DMS114 treated with DMSO at 0.1 percent for 48 hours (cell line): ENCODE measurements around the gene SLC19A3.
"Not testable (repeated sequence)": the region's sequence is repeated elsewhere in the genome, so short reads cannot be mapped to it uniquely, and the experiment has no call there.

Source experiments
- DNase-seq: peaks from one replicate; lab custom pipeline; 2025; ENCODE audit not compliant: unreplicated experiment; lab: John Stamatoyannopoulos, UW

The SLC19A3 gene

GRCh38 chr2:227717687-227718567, at the start of gene SLC19A3:
TSS of gene SLC19A3 (minus strand) at chr2:227718028. CDS start at chr2:227702318, 15,710 bp downstream.
- peak; percentile 41 for DNase-seq

- peak; percentile 30 for DNase-seq
Measured at GRCh38 chr2:227766373-227766883, 48.6 kb upstream of the SLC19A3 start.

DNA sequence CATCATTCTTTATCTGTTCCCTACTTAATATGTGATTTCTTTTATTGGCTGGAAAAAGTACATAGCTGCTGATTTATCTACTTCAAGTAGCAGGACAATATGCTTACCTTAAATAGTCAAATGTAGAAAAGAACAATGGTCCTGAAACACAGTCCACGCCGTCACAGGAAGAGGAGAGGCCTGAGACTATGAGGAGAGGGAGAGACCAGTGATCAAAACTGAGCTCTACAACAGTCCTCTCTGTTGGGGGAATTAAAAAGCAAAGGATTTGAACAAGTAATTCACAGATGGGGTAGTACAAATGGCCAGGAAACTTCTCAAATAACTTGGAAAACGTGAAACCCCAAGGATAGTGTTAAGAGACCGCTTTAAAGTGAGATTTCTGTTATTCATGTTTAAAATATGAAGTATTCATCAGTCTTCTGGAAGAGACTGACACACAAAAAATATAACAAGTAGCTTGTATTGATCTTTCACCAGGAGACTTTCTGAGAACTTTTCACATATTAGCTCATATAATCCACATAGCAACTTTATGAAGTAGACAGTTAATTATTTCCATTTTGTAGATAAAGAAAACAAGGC, 48.1 kb upstream of the SLC19A3 start:
- DNase-seq, result no peak

GRCh38 chr2:227761740-227762476, 44.1 kb upstream of the SLC19A3 start:
- no peak for DNase-seq

- no peak for DNase-seq
Measured at GRCh38 chr2:227759411-227760118, 41.7 kb upstream of the SLC19A3 start.

GRCh38 chr2:227756261-227756660, 38.4 kb upstream of the SLC19A3 start:
- not testable (repeated sequence) for DNase-seq

DNA sequence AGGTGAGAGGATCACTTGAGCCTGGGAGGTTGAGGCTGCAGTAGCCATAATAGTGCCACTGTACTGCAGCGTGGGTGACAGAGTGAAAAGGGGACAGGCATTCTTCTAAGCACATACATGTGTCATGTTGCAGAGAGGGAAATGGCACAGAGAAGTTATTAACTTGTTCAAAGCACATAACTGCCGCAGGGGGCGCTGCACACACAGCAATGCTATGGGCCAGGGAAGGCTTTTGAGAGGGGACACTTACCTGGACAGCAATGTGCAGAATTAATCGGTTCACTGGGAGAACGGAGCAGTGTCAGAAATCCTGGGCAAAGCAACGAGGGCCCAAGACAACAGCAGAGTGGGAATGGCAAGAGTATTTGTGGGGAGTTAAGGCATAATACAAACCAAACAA, 30.3 kb upstream of the SLC19A3 start:
- DNase-seq, result no peak

DNA sequence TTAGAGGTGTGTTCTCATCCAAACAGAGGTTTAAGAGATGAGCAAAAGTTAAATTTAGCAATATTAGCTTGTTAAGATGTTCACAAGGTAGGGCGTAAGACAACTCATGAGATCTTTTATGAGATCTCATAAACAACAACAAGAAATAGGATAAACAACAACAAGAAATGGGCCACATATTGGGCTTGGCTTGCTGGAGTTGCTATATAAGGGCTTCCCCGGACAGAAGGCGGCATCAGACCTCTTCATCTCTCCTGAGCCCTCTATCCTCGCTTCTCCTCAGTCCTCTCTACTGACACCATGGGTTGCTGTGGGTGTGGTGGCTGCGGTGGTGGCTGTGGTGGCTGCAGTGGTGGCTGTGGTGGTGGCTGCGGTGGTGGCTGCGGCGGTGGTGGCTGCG, 27.8 kb upstream of the SLC19A3 start, which contains the start of gene SCYGR8:
SCYGR8 (plus strand) TSS at position 301 of the 400 bp plus-strand sequence; CDS start at position 301, 0 bp downstream.
- DNase-seq, result no peak

- not testable (repeated sequence) for DNase-seq
Measured at GRCh38 chr2:227740705-227741104, 22.9 kb upstream of the SLC19A3 start.

DNA sequence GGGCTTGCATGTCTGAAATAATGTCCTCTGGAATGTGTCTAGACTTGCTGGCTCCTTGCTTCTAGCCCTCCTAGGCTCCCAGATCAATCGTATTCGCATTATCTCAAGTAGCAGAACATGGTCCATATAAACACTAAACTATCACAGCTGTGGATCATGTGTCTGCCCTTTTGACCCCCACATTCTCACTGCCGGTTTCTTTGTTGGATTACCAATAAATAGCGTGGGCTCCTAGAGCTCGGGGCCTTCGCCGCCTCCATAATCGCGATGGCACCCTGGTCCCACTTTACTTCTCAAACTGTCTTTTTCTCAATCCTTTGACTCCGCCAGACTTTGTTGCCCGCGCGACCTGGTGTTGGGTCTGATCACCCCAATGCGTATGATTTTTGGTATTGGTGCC, 21.5 kb upstream of the SLC19A3 start:
- no peak for DNase-seq

- DNase-seq, result no peak
Measured at GRCh38 chr2:227728035-227728434, 10.2 kb upstream of the SLC19A3 start, which contains the start of gene SCYGR7. TSS of gene SCYGR7 (plus strand) at chr2:227728335. CDS start at chr2:227728335, 0 bp downstream.

DNA sequence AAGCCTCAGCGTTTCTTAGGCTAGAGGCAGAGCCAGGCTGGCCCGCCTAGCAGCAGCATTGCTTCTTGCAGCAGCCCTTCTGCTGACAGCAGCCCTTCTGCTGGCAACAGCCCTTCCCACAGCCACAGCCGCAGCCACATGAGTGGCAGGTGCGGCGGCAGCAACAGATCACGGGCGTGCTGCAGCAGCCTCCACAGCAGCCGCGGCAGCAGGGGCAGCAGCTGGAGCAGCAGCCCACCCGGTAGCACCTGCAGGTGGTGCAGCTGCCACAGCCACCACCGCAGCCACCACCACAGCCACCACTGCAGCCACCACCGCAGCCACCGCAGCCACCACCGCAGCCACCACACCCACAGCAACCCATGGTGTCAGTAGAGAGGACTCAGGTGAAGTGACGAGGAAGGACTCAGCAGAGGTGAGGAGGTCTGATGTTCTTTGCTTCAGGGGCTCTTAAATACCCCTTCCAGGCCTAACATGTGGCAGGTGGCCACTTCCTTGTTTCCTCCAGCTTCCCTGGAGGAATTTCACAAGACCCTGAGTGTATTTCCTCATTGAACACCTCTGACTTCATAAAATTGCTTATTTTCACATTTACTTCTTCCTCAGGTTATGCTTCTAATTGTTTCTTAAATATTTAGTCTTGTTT, 6.7 kb upstream of the SLC19A3 start, which contains the start of gene SCYGR6:
SCYGR6 (minus strand) TSS at position 364 of the 646 bp plus-strand sequence; CDS start at position 364, 0 bp downstream.
- DNase-seq, result no peak

- not testable (repeated sequence) for DNase-seq
Measured at GRCh38 chr2:227722821-227723220, 5.0 kb upstream of the SLC19A3 start.

GRCh38 chr2:227720680-227721079, 2.9 kb upstream of the SLC19A3 start:
- DNase-seq, result no peak

GRCh38 chr2:227719641-227720040, 1.8 kb upstream of the SLC19A3 start:
- no peak for DNase-seq

GRCh38 chr2:227716501-227716900, 1.3 kb downstream of the SLC19A3 start:
- no peak for DNase-seq

GRCh38 chr2:227713291-227713690, 4.5 kb downstream of the SLC19A3 start:
- DNase-seq, result no peak

DNA sequence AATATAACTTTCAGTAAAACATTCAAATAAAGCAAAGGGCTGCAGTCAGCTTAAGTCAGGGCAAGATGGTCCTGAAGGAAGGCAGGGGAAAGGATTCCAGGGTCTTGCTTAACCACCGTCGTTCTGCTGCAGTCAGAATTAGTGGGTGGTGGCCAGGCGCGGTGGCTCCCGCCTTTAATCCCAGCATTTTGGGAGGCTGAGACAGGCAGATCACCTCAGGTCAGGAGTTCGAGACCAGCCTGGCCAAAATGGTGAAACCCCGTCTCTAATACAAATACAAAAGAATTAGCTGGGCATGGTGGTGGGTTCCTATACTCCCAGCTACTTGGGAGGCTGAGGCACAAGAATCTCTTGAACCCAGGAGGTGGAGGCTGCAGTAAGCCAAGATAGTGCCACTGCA, 6.8 kb downstream of the SLC19A3 start:
- DNase-seq, result no peak

GRCh38 chr2:227707390-227707789, 10.4 kb downstream of the SLC19A3 start:
- DNase-seq, result no peak

DNA sequence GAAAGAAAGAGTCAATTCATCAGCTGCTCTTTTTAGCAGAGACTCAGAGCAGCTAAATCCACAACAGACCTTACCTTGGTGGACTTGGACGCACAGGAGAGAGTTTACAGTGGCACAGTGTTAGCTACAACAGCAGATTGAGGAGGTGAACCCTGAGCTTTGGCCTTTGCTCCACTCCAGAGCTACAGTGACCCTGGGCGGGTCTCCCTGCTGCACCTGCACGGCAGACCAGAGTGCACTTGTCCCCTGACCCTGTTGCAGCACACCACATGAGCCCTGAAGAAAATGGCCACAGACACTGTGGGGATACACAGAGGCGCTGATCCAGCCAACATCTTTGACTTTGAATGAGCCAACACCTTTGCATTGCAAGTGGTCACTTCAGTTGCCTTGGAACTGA, 11.0 kb downstream of the SLC19A3 start:
- no peak for DNase-seq
